GM12878 (cell line): ENCODE data around the gene FXYD4. TPM values are rescaled to one million over a fixed set of nuclear protein-coding genes. Genes with fewer than 3 reads are reported as not detected.

Experiments
- ATAC-seq: fragments of 200-7000 bp; cut with Tn5 transposase; 3 replicates; pipeline ENCODE4 v1.9.1; 2020; ENCODE audit warnings: mild to moderate bottlenecking, moderate library complexity
- BruUV-seq: library from RNA; stranded (reverse); fragments of 400-500 nt; replicated peaks from 2 replicates; lab custom pipeline; 2021; lab: Mats Ljungman, UMichigan
- CTCF ChIA-PET: fragments of 300-600 bp; sonication (Branson Sonifier 250); formaldehyde crosslinking; extraction: SDS; loops from one replicate; lab custom pipeline; 2021; ENCODE audit warnings: inconsistent platforms; lab: Yijun Ruan, JAX
- POLR2A ChIA-PET: fragments of 350-600 bp; formaldehyde crosslinking; extraction: SDS; loops from one replicate; lab custom pipeline; 2021; ENCODE audit warnings: inconsistent platforms; lab: Charles Lee
- RAD21 ChIA-PET: fragments of 300-600 bp; sonication (Branson Sonifier 250); formaldehyde crosslinking; loops from one replicate; lab custom pipeline; 2023; ENCODE audit warnings: antibody characterized with exemption; ENCODE audit not compliant: unreplicated experiment; lab: Charles Lee
- SMC1A ChIA-PET: fragments of 300-600 bp; sonication (Branson Sonifier 250); formaldehyde crosslinking; loops from one replicate; lab custom pipeline; 2023; ENCODE audit not compliant: unreplicated experiment, uncharacterized antibody; lab: Charles Lee
- DNase-seq: peaks from one replicate; pipeline ENCODE4 v3.0.0-alpha.2; 2011; ENCODE audit warnings: low read depth, low spot score
- FAIRE-seq: peaks from 3 replicates; lab custom pipeline; 2011; peaks lifted over from hg19 to GRCh38; lab: Jason Lieb, UNC
- H2AFZ ChIP-seq: 2 replicates; pipeline ENCODE4 v1.6.0; 2011; ENCODE audit warnings: low read depth, low read length, control low read depth; ENCODE audit not compliant: control insufficient read depth
- H3K27ac ChIP-seq: 2 replicates; pipeline ENCODE4 v1.5.1; 2011; ENCODE audit warnings: control low read depth; ENCODE audit not compliant: control insufficient read depth, insufficient read depth
- H3K27me3 ChIP-seq, 2 experiments: replicated peaks in 1 of 2; 2 replicates each; pipeline versions ENCODE4 v1.6.0 to v1.6.1; 2011; ENCODE audit warnings: low read length in 1 of 2; ENCODE audit not compliant: control insufficient read depth in 2 of 2, insufficient read depth in 2 of 2
- H3K36me3 ChIP-seq, 2 experiments: 2 replicates each; pipeline ENCODE4 v1.5.1; 2011; ENCODE audit warnings: low read length in 1 of 2; ENCODE audit not compliant: control insufficient read depth in 2 of 2, insufficient read depth in 2 of 2
- H3K4me1 ChIP-seq: 2 replicates; pipeline ENCODE4 v1.6.1; 2011; ENCODE audit warnings: mild to moderate bottlenecking, low read length, moderate library complexity, mixed read lengths; ENCODE audit not compliant: control insufficient read depth, insufficient read depth
- H3K4me2 ChIP-seq: 2 replicates; pipeline ENCODE4 v1.6.0; 2011; ENCODE audit warnings: control low read depth; ENCODE audit not compliant: control insufficient read depth, insufficient read depth
- H3K4me3 ChIP-seq: fragments of 200-600 bp; sonication (generic); 2 replicates; pipeline ENCODE4 v1.5.1; 2016
- H3K79me2 ChIP-seq: 2 replicates; pipeline ENCODE4 v1.6.0; 2011; ENCODE audit warnings: low read length; ENCODE audit not compliant: control insufficient read depth, insufficient read depth
- H3K9ac ChIP-seq: 2 replicates; pipeline ENCODE4 v1.8.0; 2011; ENCODE audit warnings: low read length, control low read depth, mixed read lengths; ENCODE audit not compliant: control insufficient read depth, insufficient read depth
- H3K9me3 ChIP-seq: replicated peaks from 3 replicates; pipeline ENCODE4 v1.5.1; 2011; ENCODE audit warnings: mild to moderate bottlenecking, low read length; ENCODE audit not compliant: control insufficient read depth, insufficient read depth
- H4K20me1 ChIP-seq: 2 replicates; pipeline ENCODE4 v1.6.0; 2011; ENCODE audit not compliant: control insufficient read depth, insufficient read depth
- ASH2L ChIP-seq: fragments of 300-600, 200-600 bp; sonication (generic); IDR thresholded peaks from 2 replicates; pipeline ENCODE4 v1.6.1; 2017; ENCODE audit warnings: low read depth, mild to moderate bottlenecking, borderline replicate concordance
- BRCA1 ChIP-seq: IDR thresholded peaks from 2 replicates; pipeline ENCODE4 v1.6.1; 2011; ENCODE audit warnings: low read depth, low read length, improper control_type of control experiment
- CBX3 ChIP-seq: fragments of 200-600 bp; sonication (generic); IDR thresholded peaks from 2 replicates; pipeline ENCODE4 v1.6.1; 2016; ENCODE audit warnings: low read depth, borderline replicate concordance
- CHD2 ChIP-seq: IDR thresholded peaks from 2 replicates; pipeline ENCODE4 v1.6.1; 2011; ENCODE audit warnings: low read depth, low read length, improper control_type of control experiment, borderline replicate concordance
- CREM ChIP-seq: IDR thresholded peaks from 2 replicates; pipeline ENCODE4 v1.6.1; 2014; ENCODE audit warnings: antibody characterized with exemption, low read depth
- EED ChIP-seq: sonication (generic); IDR thresholded peaks from 2 replicates; pipeline ENCODE4 v1.6.1; 2016; ENCODE audit warnings: antibody characterized with exemption, low read depth
- IKZF1 ChIP-seq: fragments of 450-650 bp; conservative IDR thresholded peaks from 2 replicates; pipeline ENCODE4 v1.6.1; 2017; ENCODE audit warnings: antibody characterized with exemption, mild to moderate bottlenecking
- IRF4 ChIP-seq: IDR thresholded peaks from 2 replicates; pipeline ENCODE4 v1.6.1; 2011; ENCODE audit warnings: low read depth, low read length
- JUNB ChIP-seq: IDR thresholded peaks from 2 replicates; pipeline ENCODE4 v1.6.1; 2016; ENCODE audit warnings: antibody characterized with exemption, mild to moderate bottlenecking
- KAT2A ChIP-seq: conservative IDR thresholded peaks from 2 replicates; pipeline ENCODE4 v1.6.1; 2011; ENCODE audit warnings: low read depth, low read length; ENCODE audit not compliant: control insufficient read depth
- LARP7 ChIP-seq: fragments of 450-650 bp; IDR thresholded peaks from 2 replicates; pipeline ENCODE4 v1.6.1; 2017; ENCODE audit warnings: mild to moderate bottlenecking
- NR2F1 ChIP-seq: fragments of 450-650 bp; conservative IDR thresholded peaks from 2 replicates; pipeline ENCODE4 v1.6.1; 2017; ENCODE audit warnings: mild to moderate bottlenecking
- SIN3A ChIP-seq: IDR thresholded peaks from 2 replicates; pipeline ENCODE4 v1.6.1; 2012; ENCODE audit warnings: low read depth, low read length, improper control_type of control experiment
- SP1 ChIP-seq: IDR thresholded peaks from one replicate; pipeline ENCODE4 v1.6.1; 2011; ENCODE audit warnings: low read depth, low read length
- SREBF1 ChIP-seq: IDR thresholded peaks from 2 replicates; pipeline ENCODE4 v1.6.1; 2012; ENCODE audit warnings: mild to moderate bottlenecking, low read length
- SREBF2 ChIP-seq: IDR thresholded peaks from 2 replicates; pipeline ENCODE4 v1.6.1; 2012; ENCODE audit warnings: mild to moderate bottlenecking, low read length
- STAT3 ChIP-seq: IDR thresholded peaks from 2 replicates; pipeline ENCODE4 v1.6.1; 2011; ENCODE audit warnings: low read depth, low read length, improper control_type of control experiment
- ZNF24 ChIP-seq: fragments of 450-650 bp; IDR thresholded peaks from 2 replicates; pipeline ENCODE4 v1.6.1; 2017; ENCODE audit warnings: antibody characterized with exemption, mild to moderate bottlenecking
- WGBS: methylation state at CpG from one replicate; pipeline ENCODE4 v1.1.6; 2016; ENCODE audit warnings: low lambda C conversion rate; ENCODE audit not compliant: insufficient replicate concordance, insufficient coverage; ENCODE audit errors: missing lambda C conversion rate; 5-methylcytosine and 5-hydroxymethylcytosine counted together
- in situ Hi-C: fragments of 300-500 bp; cut with MboI; formaldehyde crosslinking; loops from 9 replicates; pipeline ENCODE4 v1.14.3; 2018; ENCODE audit warnings: mixed read lengths
- intact Hi-C: fragments of 100-400 bp; cut with micrococcal nuclease; formaldehyde crosslinking; loops from one replicate; pipeline ENCODE4 v1.14.2; 2022; ENCODE audit not compliant: unreplicated experiment
- polyA plus RNA-seq, 11 experiments: library from polyadenylated mRNA; depleted of rRNA in 4 of 11; unstranded in 6 of 11; stranded (reverse) in 5 of 11; fragments of >200 nt; fragmentation: Nextera tagmentation in 4 of 11; fragmentation: Illumina TruSeq in 1 of 11; extraction: Ambion mirVana in 4 of 11; extraction: Trizol in 1 of 11; gene quantifications; 1 replicate in 1 of 11; 2 replicates in 10 of 11; pipeline versions ENCODE4 v1.2.1 to v1.2.3, GENCODE V29; 2011 to 2016; ENCODE audit warnings: inconsistent platforms in 2 of 11, missing spikeins in 2 of 11, low read depth in 1 of 11
- total RNA-seq, 4 experiments: library from RNA; depleted of rRNA in 3 of 4; stranded (reverse); fragments of >200 nt in 3 of 4; fragmentation: Illumina TruSeq in 1 of 4; extraction: Trizol in 1 of 4; gene quantifications; 2 replicates each; pipeline versions ENCODE4 v1.2.1 to v1.2.3, GENCODE V29; 2013 to 2021

The FXYD4 gene
- total and polyA plus RNA-seq, 10 of the 15 experiments (the other 5 are each of a cell fraction or from before 2014, with no cell fraction given) = not detected

DNA sequence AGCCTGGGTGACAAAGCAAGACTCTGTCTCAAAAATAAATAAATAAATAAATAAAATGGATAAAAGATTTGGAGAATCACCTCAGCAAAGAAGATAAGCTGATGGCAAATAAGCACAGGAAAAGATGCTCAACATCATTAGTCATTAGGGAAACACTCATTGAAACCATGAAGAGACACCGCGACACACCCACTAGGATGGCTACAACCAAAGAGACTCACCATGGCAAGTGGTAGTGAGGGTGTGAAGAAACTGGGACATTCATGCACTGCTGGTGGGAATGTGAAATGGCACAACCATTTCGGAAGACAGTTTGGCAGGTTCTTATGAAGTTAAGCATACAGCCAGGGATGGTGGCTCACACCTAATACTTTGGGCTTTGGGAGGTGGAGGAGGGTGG, 37.8 kb upstream of the FXYD4 start:
- intact Hi-C loops = no loop called here
- ATAC-seq (no peak), FAIRE-seq (no peak), DNase-seq (no peak)
- Histone ChIP-seq H3K9me3 (no peaks in the 10 kb centered on the region), H3K36me3 (no peaks in the 10 kb centered on the region), H3K79me2 (no peaks in the 10 kb centered on the region), H4K20me1 (no peaks in the 10 kb centered on the region), H3K4me2 (no peak overlapping the region), H3K4me1 (no peaks in the 10 kb centered on the region), H3K27me3 (no peaks in the 10 kb centered on the region; a peak in 1 of 4 replicates), H3K4me3 (no peak overlapping the region), H3K9ac (no peak overlapping the region), H2AFZ (no peak overlapping the region), H3K27ac (no peak overlapping the region)
- RAD21 ChIA-PET = no interaction called here
- TF ChIP-seq KAT2A = no peak
- TF ChIP-seq STAT3 = no peak
- no peak for TF ChIP-seq SIN3A
- no peak for TF ChIP-seq SREBF2
- TF ChIP-seq IRF4 = no peak
- no peak for TF ChIP-seq IKZF1
- TF ChIP-seq SP1 = no peak
- TF ChIP-seq EED = no peak
- no peak for TF ChIP-seq CBX3
- TF ChIP-seq ASH2L = no peak
- no peak for TF ChIP-seq NR2F1
- TF ChIP-seq CREM = no peak
- no peak for TF ChIP-seq LARP7
- TF ChIP-seq CHD2 = no peak
- no peak for TF ChIP-seq ZNF24
- no peak for TF ChIP-seq BRCA1
- TF ChIP-seq JUNB = no peak
- TF ChIP-seq SREBF1 = no peak
- 54% methylated on average over 3 of the region's 3 CpGs for WGBS
- POLR2A ChIA-PET = no interaction called here
- no TSS peak for BruUV-seq
- SMC1A ChIA-PET = no interaction called here
- CTCF ChIA-PET = interaction anchor here (0.7 kb wide), 1 partner anchor 15 kb away, joined by 3 read pairs; no protein-coding TSS in a partner anchor
- in situ Hi-C loops = no loop called here
